Endothelial cell of umbilical vein (primary cell): ENCODE measurements around the gene ZNF821. TPM values are rescaled to one million over a fixed set of nuclear protein-coding genes. Genes with fewer than 3 reads are reported as not detected.

Experiments
- BruUV-seq: library from RNA; stranded (reverse); fragments of 400-500 nt; replicated peaks from 2 replicates; lab custom pipeline; 2021; lab: Mats Ljungman, UMichigan
- CTCF ChIA-PET: fragments of 300-600, 350-600 bp; sonication (Branson Sonifier 250); formaldehyde crosslinking; loops from one replicate; lab custom pipeline; 2021; ENCODE audit warnings: antibody characterized with exemption, inconsistent platforms; lab: Charles Lee
- POLR2A ChIA-PET: fragments of 300-600, 350-600 bp; sonication (Branson Sonifier 250); formaldehyde crosslinking; loops from one replicate; lab custom pipeline; 2021; ENCODE audit warnings: antibody characterized with exemption, inconsistent platforms; lab: Charles Lee
- DNase-seq: peaks from one replicate; pipeline ENCODE4 v3.0.0-alpha.2; 2011; ENCODE audit warnings: low read depth, low spot score
- FAIRE-seq: peaks from 2 replicates; lab custom pipeline; 2011; peaks lifted over from hg19 to GRCh38; lab: Jason Lieb, UNC
- H2AFZ ChIP-seq: 2 replicates; pipeline ENCODE4 v1.6.0; 2012; ENCODE audit warnings: low read depth, low read length, control low read depth, inconsistent platforms
- H3K27ac ChIP-seq: 2 replicates; pipeline ENCODE4 v1.5.1; 2011; ENCODE audit warnings: low read depth, mild to moderate bottlenecking, control low read depth, low read length, moderate library complexity; ENCODE audit not compliant: insufficient read depth
- H3K27me3 ChIP-seq, 2 experiments: 2 replicates each; pipeline versions ENCODE4 v1.6.0 to v1.6.1; 2011; ENCODE audit warnings: low read length in 2 of 2, mixed read lengths in 1 of 2; ENCODE audit not compliant: control insufficient read depth in 2 of 2, insufficient read depth in 2 of 2
- H3K36me3 ChIP-seq, 2 experiments: 2 replicates in 1 of 2; 3 replicates in 1 of 2; pipeline ENCODE4 v1.5.1; 2011; ENCODE audit warnings: low read length in 2 of 2, mild to moderate bottlenecking in 1 of 2, moderate library complexity in 1 of 2; ENCODE audit not compliant: control insufficient read depth in 2 of 2, insufficient read depth in 2 of 2; ENCODE audit errors: extremely low read depth in 1 of 2
- H3K4me1 ChIP-seq: 3 replicates; pipeline ENCODE4 v1.5.1; 2011; ENCODE audit warnings: mild to moderate bottlenecking, low read length; ENCODE audit not compliant: control insufficient read depth, insufficient read depth; ENCODE audit errors: extremely low read depth
- H3K4me2 ChIP-seq: 2 replicates; pipeline ENCODE4 v1.6.1; 2011; ENCODE audit warnings: low read length, control low read depth, mixed read lengths; ENCODE audit not compliant: insufficient read depth
- H3K4me3 ChIP-seq, 3 experiments: fragments of 200-600 bp in 1 of 3; sonication (generic), shearing (Covaris generic) in 1 of 3; replicated peaks in 1 of 3; 2 replicates each; pipeline ENCODE4 v1.5.1; 2011 to 2016; ENCODE audit warnings: control low read depth in 3 of 3, low read length in 3 of 3, mild to moderate bottlenecking in 2 of 3, inconsistent platforms in 1 of 3, low read depth in 1 of 3, moderate library complexity in 1 of 3; ENCODE audit not compliant: insufficient read depth in 1 of 3
- H3K79me2 ChIP-seq: 2 replicates; pipeline ENCODE4 v1.6.0; 2012; ENCODE audit warnings: low read length, inconsistent platforms; ENCODE audit not compliant: control insufficient read depth, insufficient read depth
- H3K9ac ChIP-seq: replicated peaks from 2 replicates; pipeline ENCODE3; 2011; ENCODE audit warnings: low read length, control low read depth; ENCODE audit not compliant: insufficient read depth; ENCODE audit errors: extremely low read depth
- H3K9me1 ChIP-seq: replicated peaks from 3 replicates; pipeline ENCODE4 v1.6.0; 2011; ENCODE audit warnings: mild to moderate bottlenecking, low read length; ENCODE audit not compliant: control insufficient read depth, insufficient read depth; ENCODE audit errors: extremely low read depth
- H3K9me3 ChIP-seq: replicated peaks from 2 replicates; pipeline ENCODE4 v1.5.1; 2012; ENCODE audit warnings: low read length, inconsistent platforms; ENCODE audit not compliant: control insufficient read depth, insufficient read depth
- H4K20me1 ChIP-seq: replicated peaks from 2 replicates; pipeline ENCODE3; 2011; ENCODE audit warnings: mild to moderate bottlenecking, low read length; ENCODE audit not compliant: control insufficient read depth, insufficient read depth; ENCODE audit errors: extremely low read depth
- CTCF ChIP-seq, 2 donors: IDR thresholded peaks; 1 replicate in 1 of 2; 2 replicates in 1 of 2; pipeline ENCODE4 v1.5.1; 2011; ENCODE audit warnings: low read length in 2 of 2, mild to moderate bottlenecking in 2 of 2, moderate library complexity in 2 of 2, control low read depth in 1 of 2, inconsistent platforms in 1 of 2, low read depth in 1 of 2; ENCODE audit not compliant: insufficient read depth in 1 of 2; ENCODE audit errors: extremely low read depth in 1 of 2
- EZH2 ChIP-seq: IDR thresholded peaks from 2 replicates; pipeline ENCODE4 v1.6.1; 2012; ENCODE audit warnings: borderline replicate concordance, low read depth, mild to moderate bottlenecking, moderate library complexity, low read length, inconsistent platforms; ENCODE audit not compliant: severe bottlenecking
- FOS ChIP-seq: IDR thresholded peaks from 2 replicates; pipeline ENCODE4 v1.6.1; 2011; ENCODE audit warnings: mild to moderate bottlenecking, low read length, moderate library complexity, borderline replicate concordance; ENCODE audit not compliant: insufficient read depth
- GATA2 ChIP-seq: IDR thresholded peaks from 2 replicates; pipeline ENCODE4 v1.7.0; 2011; ENCODE audit warnings: low read depth, mild to moderate bottlenecking, moderate library complexity, mixed read lengths, low read length; ENCODE audit not compliant: insufficient read length, insufficient read depth
- JUN ChIP-seq: IDR thresholded peaks from 2 replicates; pipeline ENCODE4 v1.6.1; 2011; ENCODE audit warnings: borderline replicate concordance, low read depth; ENCODE audit not compliant: insufficient read length, insufficient read depth
- MYC ChIP-seq: IDR thresholded peaks from one replicate; pipeline ENCODE4 v1.6.1; 2011; ENCODE audit warnings: mild to moderate bottlenecking, low read depth, low read length
- POLR2A ChIP-seq: IDR thresholded peaks from 2 replicates; pipeline ENCODE4 v1.6.1; 2012; ENCODE audit warnings: low read depth, mild to moderate bottlenecking, control low read depth, low read length
- POLR2AphosphoS5 ChIP-seq: IDR thresholded peaks from 2 replicates; pipeline ENCODE4 v1.6.1; 2012; ENCODE audit warnings: low read depth, mild to moderate bottlenecking, control low read depth, low read length, moderate library complexity; ENCODE audit not compliant: insufficient read depth
- dilution Hi-C: fragments of 300-500 bp; cut with MboI; formaldehyde crosslinking; loops from one replicate; pipeline ENCODE4 v1.15.0; 2019; ENCODE audit warnings: low sequenced_read_pairs; ENCODE audit not compliant: extremely low pct_ligation_motif_present
- intact Hi-C: fragments of 100-400 bp; cut with micrococcal nuclease; formaldehyde crosslinking; loops from one replicate; pipeline ENCODE4 v1.10.0; 2022
- polyA plus RNA-seq, 4 experiments: library from polyadenylated mRNA; depleted of rRNA in 3 of 4; stranded (reverse) in 3 of 4; unstranded in 1 of 4; fragments of >200 nt; gene quantifications; 2 replicates each; pipeline versions ENCODE4 v1.2.1 to v1.2.3, GENCODE V29; 2011 to 2012; ENCODE audit warnings: missing spikeins in 1 of 4
- total RNA-seq: library from RNA; stranded (reverse); gene quantifications from 2 replicates; pipeline ENCODE4 v1.2.3, GENCODE V29; 2021
- TF ChIP-seq, protein P1 (sequence below): IDR thresholded peaks from 2 replicates; pipeline ENCODE4 v1.6.1; 2011; ENCODE audit not compliant: insufficient read depth, insufficient read length

The ZNF821 gene
- total and polyA plus RNA-seq, 2 donors (not counting 3 experiments of a cell fraction or from before 2014, with no cell fraction given), result 7.3 to 8.1 TPM

DNA sequence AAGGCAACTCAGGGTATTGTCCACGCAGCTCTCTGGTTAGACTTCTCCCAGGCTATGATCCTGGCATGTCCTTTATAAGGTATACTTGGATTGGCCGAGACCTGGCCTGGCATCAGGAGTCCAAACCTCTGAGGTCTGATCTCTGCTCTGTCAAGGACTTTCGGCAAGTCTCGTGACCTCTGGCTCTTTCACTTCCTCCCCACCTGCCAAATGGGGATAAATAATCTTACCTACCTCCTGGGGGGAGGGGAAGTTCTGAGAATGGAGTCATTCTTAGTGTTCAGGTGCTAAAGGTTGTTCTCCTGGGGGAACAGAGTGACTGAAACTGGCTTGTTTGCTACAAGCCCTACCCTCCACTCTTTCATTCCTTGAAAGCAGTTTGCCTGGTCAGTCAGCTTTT, 30.6 kb downstream of the ZNF821 start:
- H3K4me1 ChIP-seq, result no peaks in the 10 kb centered on the region
- H3K79me2 ChIP-seq, result peaks cover 12% of the 10 kb centered on the region
- H3K36me3 ChIP-seq, result peaks cover 15 to 28% of the 10 kb centered on the region in 2 experiments
- no peak overlapping the region for H3K4me2 ChIP-seq
- BruUV-seq, result no TSS peak
- DNase-seq, result no peak
- dilution Hi-C loops, result no loop called here
- no peaks in the 10 kb centered on the region for H4K20me1 ChIP-seq
- H3K9me1 ChIP-seq, result no peaks in the 10 kb centered on the region
- H3K4me3 ChIP-seq, result no peak overlapping the region
- POLR2A ChIA-PET, result no interaction called here
- FAIRE-seq, result no peak
- no peak overlapping the region for H3K9ac ChIP-seq
- no peaks in the 10 kb centered on the region for H3K9me3 ChIP-seq
- H3K27me3 ChIP-seq, result no peaks in the 10 kb centered on the region
- H3K27ac ChIP-seq, result no peak overlapping the region
- CTCF ChIA-PET, result interaction anchor here (1.8 to 2.4 kb wide), 2 partner anchors 30 to 108 kb away, joined by 4 to 11 read pairs; partner anchors contain the start of gene ZNF821
- intact Hi-C loops, result no loop called here
- H2AFZ ChIP-seq, result no peak overlapping the region
- TF ChIP-seq FOS, result no peak
- TF ChIP-seq, protein P1, sequence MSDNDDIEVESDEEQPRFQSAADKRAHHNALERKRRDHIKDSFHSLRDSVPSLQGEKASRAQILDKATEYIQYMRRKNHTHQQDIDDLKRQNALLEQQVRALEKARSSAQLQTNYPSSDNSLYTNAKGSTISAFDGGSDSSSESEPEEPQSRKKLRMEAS, result no peak
- no peak for TF ChIP-seq JUN
- no peak for TF ChIP-seq MYC
- no peak for TF ChIP-seq POLR2AphosphoS5
- no peak for TF ChIP-seq EZH2
- TF ChIP-seq CTCF (IDR thresholded peaks at IDR 0.05; ENCODE audit: extremely low read depth in 1 of 2, insufficient read depth in 1 of 2, low read depth in 1 of 2, low read length in 2 of 2), result no peak
- TF ChIP-seq GATA2, result no peak
- TF ChIP-seq POLR2A, result no peak
